Mammary epithelial cell (primary cell): ENCODE results near the gene PSPN.

Experiments
- EZH2 ChIP-seq: IDR thresholded peaks from 2 replicates; pipeline ENCODE4 v1.6.1; 2012; ENCODE audit warnings: low read length, inconsistent platforms, borderline replicate concordance
- TF ChIP-seq, protein P1 (sequence below), 2 donors: IDR thresholded peaks in 1 of 2; conservative IDR thresholded peaks in 1 of 2; 2 replicates each; pipeline ENCODE4 v1.5.1; 2011 to 2012; ENCODE audit warnings: inconsistent platforms in 2 of 2, low read length in 2 of 2, mild to moderate bottlenecking in 2 of 2, control low read depth in 1 of 2, low read depth in 1 of 2; ENCODE audit not compliant: insufficient read depth in 1 of 2; ENCODE audit errors: extremely low read depth in 1 of 2

DNA sequence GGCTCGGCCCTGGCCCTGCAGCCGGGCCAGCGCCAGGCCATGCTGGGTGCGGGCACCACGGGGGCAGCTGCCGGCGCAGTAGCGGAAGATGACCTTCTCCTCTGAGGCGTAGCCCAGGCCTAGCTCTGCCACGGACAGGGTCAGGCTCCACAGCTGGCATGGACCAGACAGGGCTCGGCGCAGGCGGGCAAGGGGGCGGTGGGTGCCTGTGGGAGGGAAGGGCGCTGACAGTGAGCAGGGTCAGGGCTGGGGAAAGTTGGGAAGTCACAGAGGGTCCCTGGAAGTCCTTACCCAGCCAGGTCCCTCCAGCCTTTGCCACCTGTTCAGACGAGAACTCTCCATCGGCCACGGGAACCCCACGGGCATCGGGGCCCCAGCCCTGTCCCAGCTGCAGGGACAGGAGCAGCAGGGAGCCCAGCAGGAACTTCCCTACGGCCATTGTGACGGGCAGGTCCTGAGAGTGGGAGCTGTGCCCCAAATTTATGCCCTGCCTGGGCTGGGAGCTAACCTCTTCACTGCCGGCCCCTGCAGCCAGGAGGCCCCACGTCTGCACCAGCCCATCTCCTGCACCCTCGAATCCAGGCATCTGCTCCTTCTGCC lies at the start of gene PSPN:
- TF ChIP-seq, protein P1, sequence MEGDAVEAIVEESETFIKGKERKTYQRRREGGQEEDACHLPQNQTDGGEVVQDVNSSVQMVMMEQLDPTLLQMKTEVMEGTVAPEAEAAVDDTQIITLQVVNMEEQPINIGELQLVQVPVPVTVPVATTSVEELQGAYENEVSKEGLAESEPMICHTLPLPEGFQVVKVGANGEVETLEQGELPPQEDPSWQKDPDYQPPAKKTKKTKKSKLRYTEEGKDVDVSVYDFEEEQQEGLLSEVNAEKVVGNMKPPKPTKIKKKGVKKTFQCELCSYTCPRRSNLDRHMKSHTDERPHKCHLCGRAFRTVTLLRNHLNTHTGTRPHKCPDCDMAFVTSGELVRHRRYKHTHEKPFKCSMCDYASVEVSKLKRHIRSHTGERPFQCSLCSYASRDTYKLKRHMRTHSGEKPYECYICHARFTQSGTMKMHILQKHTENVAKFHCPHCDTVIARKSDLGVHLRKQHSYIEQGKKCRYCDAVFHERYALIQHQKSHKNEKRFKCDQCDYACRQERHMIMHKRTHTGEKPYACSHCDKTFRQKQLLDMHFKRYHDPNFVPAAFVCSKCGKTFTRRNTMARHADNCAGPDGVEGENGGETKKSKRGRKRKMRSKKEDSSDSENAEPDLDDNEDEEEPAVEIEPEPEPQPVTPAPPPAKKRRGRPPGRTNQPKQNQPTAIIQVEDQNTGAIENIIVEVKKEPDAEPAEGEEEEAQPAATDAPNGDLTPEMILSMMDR (conservative IDR thresholded peaks at IDR 0.05 in 1 of 2, IDR thresholded peaks at IDR 0.05 in 1 of 2; ENCODE audit: extremely low read depth in 1 of 2, insufficient read depth in 1 of 2, low read depth in 1 of 2, low read length in 2 of 2) = no peak
- TF ChIP-seq EZH2 = no peak
